K562 (cell line): ENCODE results near the gene ABCA7. TPM values are rescaled to one million over a fixed set of nuclear protein-coding genes. Genes with fewer than 3 reads are reported as not detected.

Source experiments
- AFF4 ChIP-seq: sonication (generic); formaldehyde crosslinking; IDR thresholded peaks from 2 replicates; pipeline ENCODE4 v1.8.0; 2023; ENCODE audit warnings: mild to moderate bottlenecking, missing genetic modification reagents
- CHAMP1 ChIP-seq: fragments of 450-650 bp; IDR thresholded peaks from 2 replicates; pipeline ENCODE4 v1.6.1; 2016; ENCODE audit warnings: mild to moderate bottlenecking
- CTCF ChIP-seq, 3 experiments: IDR thresholded peaks in 2 of 3; conservative IDR thresholded peaks in 1 of 3; 2 replicates each; pipeline ENCODE4 v1.5.1; 2011 to 2012; ENCODE audit warnings: low read length in 3 of 3, mild to moderate bottlenecking in 3 of 3, control low read depth in 2 of 3, improper control_type of control experiment in 1 of 3, inconsistent platforms in 1 of 3, low read depth in 1 of 3, mixed read lengths in 1 of 3, moderate library complexity in 1 of 3; ENCODE audit not compliant: insufficient read depth in 2 of 3
- HMG20B ChIP-seq: fragments of 250-450 bp; sonication (Bioruptor Pico); IDR thresholded peaks from 2 replicates; pipeline ENCODE4 v1.5.0; 2021; ENCODE audit warnings: mild to moderate bottlenecking
- IRF1 ChIP-seq: sonication (generic); formaldehyde crosslinking; IDR thresholded peaks from 2 replicates; pipeline ENCODE4 v1.8.0; 2022; ENCODE audit warnings: missing genetic modification reagents, mild to moderate bottlenecking, borderline replicate concordance
- MTA1 ChIP-seq: fragments of 450-650 bp; IDR thresholded peaks from 2 replicates; pipeline ENCODE4 v1.6.1; 2017; ENCODE audit warnings: borderline replicate concordance
- RHOXF2B ChIP-seq: fragments of 250-450 bp; sonication (Bioruptor Pico); conservative IDR thresholded peaks from 2 replicates; pipeline ENCODE4 v1.5.1; 2021
- SETDB1 ChIP-seq: IDR thresholded peaks from one replicate; pipeline ENCODE4 v1.6.1; 2012; ENCODE audit warnings: low read length, control low read depth, inconsistent platforms
- STAT5A ChIP-seq: IDR thresholded peaks from 2 replicates; pipeline ENCODE4 v1.6.1; 2012; ENCODE audit warnings: low read length, inconsistent platforms, borderline replicate concordance
- TAL1 ChIP-seq: fragments of 450-650 bp; IDR thresholded peaks from 2 replicates; pipeline ENCODE4 v1.6.1; 2016; ENCODE audit warnings: mild to moderate bottlenecking
- TSC22D4 ChIP-seq: fragments of 450-650 bp; IDR thresholded peaks from 2 replicates; pipeline ENCODE4 v1.6.1; 2016; ENCODE audit warnings: missing genetic modification characterization, missing biosample characterization, control low read depth
- ZFP1 ChIP-seq: fragments of 450-650 bp; formaldehyde crosslinking; IDR thresholded peaks from 2 replicates; pipeline ENCODE4 v1.4.0; 2020; ENCODE audit warnings: mild to moderate bottlenecking, mixed read lengths
- ZMIZ1 ChIP-seq, 2 experiments: fragments of 150-350 bp in 1 of 2; IDR thresholded peaks; 2 replicates each; pipeline ENCODE4 v1.6.1; 2012 to 2016; ENCODE audit warnings: low read depth in 2 of 2, low read length in 2 of 2, mild to moderate bottlenecking in 1 of 2, moderate library complexity in 1 of 2
- ZNF146 ChIP-seq: IDR thresholded peaks from one replicate; pipeline ENCODE4 v1.6.1; 2018; ENCODE audit warnings: missing compliant biosample characterization; ENCODE audit not compliant: unreplicated experiment
- polyA plus RNA-seq, 8 experiments: library from polyadenylated mRNA; depleted of rRNA in 4 of 8; stranded (reverse) in 5 of 8; unstranded in 3 of 8; fragments of >200 nt; fragmentation: Nextera tagmentation in 2 of 8; fragmentation: Illumina TruSeq in 1 of 8; extraction: Ambion mirVana in 2 of 8; extraction: Trizol in 1 of 8; gene quantifications; 2 replicates each; pipeline versions ENCODE4 v1.2.1 to v1.2.3, GENCODE V29; 2011 to 2014; ENCODE audit warnings: inconsistent platforms in 1 of 8, missing spikeins in 1 of 8
- total RNA-seq, 7 experiments: library from RNA; depleted of rRNA in 6 of 7; stranded (reverse); fragments of >200 nt in 6 of 7; fragmentation: Illumina TruSeq in 2 of 7; extraction: Trizol in 2 of 7; gene quantifications; 2 replicates each; pipeline versions ENCODE4 v1.2.1 to v1.2.3, GENCODE V29; 2011 to 2021; ENCODE audit warnings: low replicate concordance in 1 of 7

The ABCA7 gene
- total and polyA plus RNA-seq, 9 of the 15 experiments (the other 6 are each of a cell fraction or from before 2014, with no cell fraction given): 2.3 to 96.1 (median 31.2) TPM

GRCh38 chr19:1112268-1113029 lies 72.5 kb downstream of the ABCA7 start (continued):
- TF ChIP-seq ZMIZ1 (IDR thresholded peaks at IDR 0.05; ENCODE audit: low read depth in 2 of 2, low read length in 2 of 2): no peak
- TF ChIP-seq IRF1: no peak
- no peak for TF ChIP-seq CTCF (IDR thresholded peaks at IDR 0.05 in 2 of 3, conservative IDR thresholded peaks at IDR 0.05 in 1 of 3; ENCODE audit: insufficient read depth in 2 of 3, low read depth in 1 of 3, low read length in 3 of 3)
- TF ChIP-seq ZFP1 (CRISPR knock-in tag): no peak
- TF ChIP-seq CHAMP1: no peak
- no peak for TF ChIP-seq SETDB1
- no peak for TF ChIP-seq TAL1
- TF ChIP-seq STAT5A: no peak
- TF ChIP-seq RHOXF2B (CRISPR knock-in tag): no peak
- no peak for TF ChIP-seq TSC22D4 (tag)
- no peak for TF ChIP-seq MTA1
- no peak for TF ChIP-seq AFF4 (CRISPR knock-in tag)
- TF ChIP-seq HMG20B (CRISPR knock-in tag): no peak
- no peak for TF ChIP-seq ZNF146 (CRISPR knock-in tag)
